SK-N-SH treated with all-trans-retinoic acid at 6 μM for 48 hours (cell line): ENCODE results near the gene XPO6.

Experiments
- ATAC-seq: fragments of 200-7000 bp; cut with Tn5 transposase; 3 replicates; pipeline ENCODE4 v1.9.1; 2020; ENCODE audit warnings: mild to moderate bottlenecking, moderate library complexity
- BACH2 ChIP-seq: fragments of 250-450 bp; sonication (Bioruptor Pico); IDR thresholded peaks from 2 replicates; pipeline ENCODE4 v1.9.0; 2021; ENCODE audit warnings: mild to moderate bottlenecking, borderline replicate concordance
- ESRRG ChIP-seq: fragments of 250-450 bp; sonication (Bioruptor Pico); IDR thresholded peaks from 2 replicates; pipeline ENCODE4 v1.6.1; 2021; ENCODE audit warnings: mild to moderate bottlenecking
- GLIS3 ChIP-seq: fragments of 250-450 bp; sonication (Bioruptor Pico); IDR thresholded peaks from 2 replicates; pipeline ENCODE4 v1.5.0; 2020; ENCODE audit warnings: mild to moderate bottlenecking, moderate library complexity
- ISL1 ChIP-seq: fragments of 250-450 bp; sonication (Bioruptor Pico); IDR thresholded peaks from 2 replicates; pipeline ENCODE4 v2.1.2; 2022; ENCODE audit warnings: mild to moderate bottlenecking, moderate library complexity
- OSR1 ChIP-seq: fragments of 250-450 bp; sonication (Bioruptor Pico); IDR thresholded peaks from 2 replicates; pipeline ENCODE4 v1.8.0; 2022; ENCODE audit warnings: moderate library complexity, mild to moderate bottlenecking, inconsistent platforms
- PPARA ChIP-seq: fragments of 250-450 bp; sonication (Bioruptor Pico); IDR thresholded peaks from 2 replicates; pipeline ENCODE4 v1.5.0; 2020; ENCODE audit warnings: mild to moderate bottlenecking, borderline replicate concordance
- SNAI2 ChIP-seq: fragments of 250-450 bp; sonication (Bioruptor Pico); IDR thresholded peaks from 2 replicates; pipeline ENCODE4 v1.5.0; 2020; ENCODE audit warnings: mild to moderate bottlenecking, moderate library complexity
- TCF4 ChIP-seq: fragments of 250-450 bp; sonication (Bioruptor Pico); IDR thresholded peaks from 2 replicates; pipeline ENCODE4 v1.8.0; 2021; ENCODE audit warnings: mild to moderate bottlenecking, moderate library complexity, borderline replicate concordance
- TOX ChIP-seq: fragments of 250-450 bp; sonication (Bioruptor Pico); IDR thresholded peaks from 2 replicates; pipeline ENCODE4 v1.8.0; 2021; ENCODE audit warnings: mild to moderate bottlenecking, moderate library complexity, borderline replicate concordance
- ZC3H10 ChIP-seq: fragments of 250-450 bp; sonication (Bioruptor Pico); IDR thresholded peaks from 2 replicates; pipeline ENCODE4 v1.5.1; 2021; ENCODE audit warnings: mild to moderate bottlenecking, moderate library complexity
- ZFP3 ChIP-seq: fragments of 250-450 bp; sonication (Bioruptor Pico); IDR thresholded peaks from 2 replicates; pipeline ENCODE4 v1.5.0; 2020; ENCODE audit warnings: mild to moderate bottlenecking, moderate library complexity
- ZFP30 ChIP-seq: fragments of 450-650 bp; formaldehyde crosslinking; IDR thresholded peaks from 2 replicates; pipeline ENCODE4 v1.5.0; 2022; ENCODE audit warnings: mild to moderate bottlenecking, moderate library complexity
- ZNF565 ChIP-seq: fragments of 450-650 bp; formaldehyde crosslinking; conservative IDR thresholded peaks from 2 replicates; pipeline ENCODE4 v1.5.0; 2020; ENCODE audit warnings: low read depth, mild to moderate bottlenecking, moderate library complexity
- ZNF70 ChIP-seq: fragments of 450-650 bp; formaldehyde crosslinking; IDR thresholded peaks from 2 replicates; pipeline ENCODE4 v1.5.0; 2020; ENCODE audit warnings: mild to moderate bottlenecking, moderate library complexity
- ZNF8 ChIP-seq: fragments of 450-650 bp; formaldehyde crosslinking; IDR thresholded peaks from 2 replicates; pipeline ENCODE4 v1.5.0; 2020; ENCODE audit warnings: mild to moderate bottlenecking, moderate library complexity
- TF ChIP-seq, protein P1 (sequence below): fragments of 250-450 bp; sonication (Bioruptor Pico); IDR thresholded peaks from 2 replicates; pipeline ENCODE4 v1.5.1; 2021; ENCODE audit warnings: mild to moderate bottlenecking, moderate library complexity
- TF ChIP-seq, protein P2 (sequence below): fragments of 250-450 bp; sonication (Bioruptor Pico); IDR thresholded peaks from 2 replicates; pipeline ENCODE4 v1.8.0; 2020; ENCODE audit warnings: mild to moderate bottlenecking, moderate library complexity, borderline replicate concordance
- TF ChIP-seq, protein P3 (sequence below): fragments of 250-450 bp; sonication (Bioruptor Pico); IDR thresholded peaks from 2 replicates; pipeline ENCODE4 v1.5.0; 2020; ENCODE audit warnings: mild to moderate bottlenecking, moderate library complexity
- TF ChIP-seq, protein P4 (sequence below): fragments of 250-450 bp; sonication (Bioruptor Pico); IDR thresholded peaks from 2 replicates; pipeline ENCODE4 v1.8.0; 2021; ENCODE audit warnings: low read depth, mild to moderate bottlenecking, moderate library complexity, borderline replicate concordance
- TF ChIP-seq, protein P5 (sequence below): fragments of 250-450 bp; sonication (Bioruptor Pico); IDR thresholded peaks from 2 replicates; pipeline ENCODE4 v1.5.1; 2020; ENCODE audit warnings: low read depth, mild to moderate bottlenecking, moderate library complexity

XPO6 gene

DNA sequence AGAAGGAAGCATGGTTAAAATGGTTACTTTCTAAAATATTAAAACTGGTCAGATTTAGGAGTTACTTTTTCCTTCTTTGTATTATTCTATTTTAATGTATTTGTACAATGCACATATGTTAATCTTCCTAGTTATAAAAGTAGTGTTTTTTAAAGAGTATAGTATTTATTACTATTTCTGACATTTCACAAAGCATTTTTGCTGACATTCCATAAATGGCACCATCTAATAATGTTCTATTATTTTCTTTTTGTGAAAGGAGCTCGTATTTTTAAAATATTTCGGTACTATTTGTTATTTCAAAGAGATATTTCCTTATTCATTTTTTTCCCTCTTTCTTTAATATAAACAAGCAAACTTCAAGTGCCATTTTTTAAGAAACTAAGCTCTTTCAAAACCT lies 100.8 kb downstream of the XPO6 start:
- TF ChIP-seq, protein P1, sequence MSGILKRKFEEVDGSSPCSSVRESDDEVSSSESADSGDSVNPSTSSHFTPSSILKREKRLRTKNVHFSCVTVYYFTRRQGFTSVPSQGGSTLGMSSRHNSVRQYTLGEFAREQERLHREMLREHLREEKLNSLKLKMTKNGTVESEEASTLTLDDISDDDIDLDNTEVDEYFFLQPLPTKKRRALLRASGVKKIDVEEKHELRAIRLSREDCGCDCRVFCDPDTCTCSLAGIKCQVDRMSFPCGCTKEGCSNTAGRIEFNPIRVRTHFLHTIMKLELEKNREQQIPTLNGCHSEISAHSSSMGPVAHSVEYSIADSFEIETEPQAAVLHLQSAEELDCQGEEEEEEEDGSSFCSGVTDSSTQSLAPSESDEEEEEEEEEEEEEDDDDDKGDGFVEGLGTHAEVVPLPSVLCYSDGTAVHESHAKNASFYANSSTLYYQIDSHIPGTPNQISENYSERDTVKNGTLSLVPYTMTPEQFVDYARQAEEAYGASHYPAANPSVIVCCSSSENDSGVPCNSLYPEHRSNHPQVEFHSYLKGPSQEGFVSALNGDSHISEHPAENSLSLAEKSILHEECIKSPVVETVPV (CRISPR knock-in tag), result no peak
- TF ChIP-seq BACH2 (no peak), ZC3H10 (no peak), ZFP3 (CRISPR knock-in tag) (no peak)
- ATAC-seq, result no peak

DNA sequence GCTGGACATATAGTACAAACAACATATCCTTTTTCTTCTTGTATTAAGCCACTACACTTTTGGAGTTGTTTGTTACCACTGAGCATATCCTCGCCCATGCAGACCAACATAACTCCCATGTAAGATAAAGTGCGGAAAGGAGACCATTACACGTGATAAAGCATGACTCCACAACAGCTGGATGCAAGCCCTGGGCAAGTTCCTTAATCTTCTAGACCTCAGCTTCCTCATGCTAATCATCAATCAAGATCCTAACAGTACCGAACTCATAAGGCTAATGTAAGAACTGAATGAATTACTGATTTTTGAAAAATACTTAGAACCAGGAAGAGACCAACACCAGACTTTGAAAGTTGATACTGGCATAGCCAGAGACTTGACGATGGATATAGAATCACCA lies 101.3 kb downstream of the XPO6 start:
- TF ChIP-seq, protein P2, sequence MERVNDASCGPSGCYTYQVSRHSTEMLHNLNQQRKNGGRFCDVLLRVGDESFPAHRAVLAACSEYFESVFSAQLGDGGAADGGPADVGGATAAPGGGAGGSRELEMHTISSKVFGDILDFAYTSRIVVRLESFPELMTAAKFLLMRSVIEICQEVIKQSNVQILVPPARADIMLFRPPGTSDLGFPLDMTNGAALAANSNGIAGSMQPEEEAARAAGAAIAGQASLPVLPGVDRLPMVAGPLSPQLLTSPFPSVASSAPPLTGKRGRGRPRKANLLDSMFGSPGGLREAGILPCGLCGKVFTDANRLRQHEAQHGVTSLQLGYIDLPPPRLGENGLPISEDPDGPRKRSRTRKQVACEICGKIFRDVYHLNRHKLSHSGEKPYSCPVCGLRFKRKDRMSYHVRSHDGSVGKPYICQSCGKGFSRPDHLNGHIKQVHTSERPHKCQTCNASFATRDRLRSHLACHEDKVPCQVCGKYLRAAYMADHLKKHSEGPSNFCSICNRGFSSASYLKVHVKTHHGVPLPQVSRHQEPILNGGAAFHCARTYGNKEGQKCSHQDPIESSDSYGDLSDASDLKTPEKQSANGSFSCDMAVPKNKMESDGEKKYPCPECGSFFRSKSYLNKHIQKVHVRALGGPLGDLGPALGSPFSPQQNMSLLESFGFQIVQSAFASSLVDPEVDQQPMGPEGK (CRISPR knock-in tag), result no peak
- TF ChIP-seq, protein P1 (CRISPR knock-in tag), result no peak
- TF ChIP-seq ISL1 (no peak), TOX (CRISPR knock-in tag) (no peak), ESRRG (CRISPR knock-in tag) (no peak), ZNF70 (CRISPR knock-in tag) (no peak), ZFP30 (CRISPR knock-in tag) (no peak), TCF4 (CRISPR knock-in tag) (no peak), ZC3H10 (no peak), GLIS3 (CRISPR knock-in tag) (no peak), BACH2 (no peak), ZFP3 (CRISPR knock-in tag) (no peak), OSR1 (CRISPR knock-in tag) (no peak), ZNF8 (no peak), ZNF565 (CRISPR knock-in tag) (no peak), PPARA (CRISPR knock-in tag) (no peak), SNAI2 (CRISPR knock-in tag) (no peak)
- TF ChIP-seq, protein P3, sequence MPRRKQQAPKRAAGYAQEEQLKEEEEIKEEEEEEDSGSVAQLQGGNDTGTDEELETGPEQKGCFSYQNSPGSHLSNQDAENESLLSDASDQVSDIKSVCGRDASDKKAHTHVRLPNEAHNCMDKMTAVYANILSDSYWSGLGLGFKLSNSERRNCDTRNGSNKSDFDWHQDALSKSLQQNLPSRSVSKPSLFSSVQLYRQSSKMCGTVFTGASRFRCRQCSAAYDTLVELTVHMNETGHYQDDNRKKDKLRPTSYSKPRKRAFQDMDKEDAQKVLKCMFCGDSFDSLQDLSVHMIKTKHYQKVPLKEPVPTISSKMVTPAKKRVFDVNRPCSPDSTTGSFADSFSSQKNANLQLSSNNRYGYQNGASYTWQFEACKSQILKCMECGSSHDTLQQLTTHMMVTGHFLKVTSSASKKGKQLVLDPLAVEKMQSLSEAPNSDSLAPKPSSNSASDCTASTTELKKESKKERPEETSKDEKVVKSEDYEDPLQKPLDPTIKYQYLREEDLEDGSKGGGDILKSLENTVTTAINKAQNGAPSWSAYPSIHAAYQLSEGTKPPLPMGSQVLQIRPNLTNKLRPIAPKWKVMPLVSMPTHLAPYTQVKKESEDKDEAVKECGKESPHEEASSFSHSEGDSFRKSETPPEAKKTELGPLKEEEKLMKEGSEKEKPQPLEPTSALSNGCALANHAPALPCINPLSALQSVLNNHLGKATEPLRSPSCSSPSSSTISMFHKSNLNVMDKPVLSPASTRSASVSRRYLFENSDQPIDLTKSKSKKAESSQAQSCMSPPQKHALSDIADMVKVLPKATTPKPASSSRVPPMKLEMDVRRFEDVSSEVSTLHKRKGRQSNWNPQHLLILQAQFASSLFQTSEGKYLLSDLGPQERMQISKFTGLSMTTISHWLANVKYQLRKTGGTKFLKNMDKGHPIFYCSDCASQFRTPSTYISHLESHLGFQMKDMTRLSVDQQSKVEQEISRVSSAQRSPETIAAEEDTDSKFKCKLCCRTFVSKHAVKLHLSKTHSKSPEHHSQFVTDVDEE (CRISPR knock-in tag), result no peak
- TF ChIP-seq, protein P4, sequence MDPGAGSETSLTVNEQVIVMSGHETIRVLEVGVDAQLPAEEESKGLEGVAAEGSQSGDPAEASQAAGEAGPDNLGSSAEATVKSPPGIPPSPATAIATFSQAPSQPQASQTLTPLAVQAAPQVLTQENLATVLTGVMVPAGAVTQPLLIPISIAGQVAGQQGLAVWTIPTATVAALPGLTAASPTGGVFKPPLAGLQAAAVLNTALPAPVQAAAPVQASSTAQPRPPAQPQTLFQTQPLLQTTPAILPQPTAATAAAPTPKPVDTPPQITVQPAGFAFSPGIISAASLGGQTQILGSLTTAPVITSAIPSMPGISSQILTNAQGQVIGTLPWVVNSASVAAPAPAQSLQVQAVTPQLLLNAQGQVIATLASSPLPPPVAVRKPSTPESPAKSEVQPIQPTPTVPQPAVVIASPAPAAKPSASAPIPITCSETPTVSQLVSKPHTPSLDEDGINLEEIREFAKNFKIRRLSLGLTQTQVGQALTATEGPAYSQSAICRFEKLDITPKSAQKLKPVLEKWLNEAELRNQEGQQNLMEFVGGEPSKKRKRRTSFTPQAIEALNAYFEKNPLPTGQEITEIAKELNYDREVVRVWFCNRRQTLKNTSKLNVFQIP (CRISPR knock-in tag), result no peak
- TF ChIP-seq, protein P5, sequence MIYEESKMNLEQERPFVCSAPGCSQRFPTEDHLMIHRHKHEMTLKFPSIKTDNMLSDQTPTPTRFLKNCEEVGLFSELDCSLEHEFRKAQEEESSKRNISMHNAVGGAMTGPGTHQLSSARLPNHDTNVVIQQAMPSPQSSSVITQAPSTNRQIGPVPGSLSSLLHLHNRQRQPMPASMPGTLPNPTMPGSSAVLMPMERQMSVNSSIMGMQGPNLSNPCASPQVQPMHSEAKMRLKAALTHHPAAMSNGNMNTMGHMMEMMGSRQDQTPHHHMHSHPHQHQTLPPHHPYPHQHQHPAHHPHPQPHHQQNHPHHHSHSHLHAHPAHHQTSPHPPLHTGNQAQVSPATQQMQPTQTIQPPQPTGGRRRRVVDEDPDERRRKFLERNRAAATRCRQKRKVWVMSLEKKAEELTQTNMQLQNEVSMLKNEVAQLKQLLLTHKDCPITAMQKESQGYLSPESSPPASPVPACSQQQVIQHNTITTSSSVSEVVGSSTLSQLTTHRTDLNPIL (CRISPR knock-in tag), result no peak
- ATAC-seq, result no peak

DNA sequence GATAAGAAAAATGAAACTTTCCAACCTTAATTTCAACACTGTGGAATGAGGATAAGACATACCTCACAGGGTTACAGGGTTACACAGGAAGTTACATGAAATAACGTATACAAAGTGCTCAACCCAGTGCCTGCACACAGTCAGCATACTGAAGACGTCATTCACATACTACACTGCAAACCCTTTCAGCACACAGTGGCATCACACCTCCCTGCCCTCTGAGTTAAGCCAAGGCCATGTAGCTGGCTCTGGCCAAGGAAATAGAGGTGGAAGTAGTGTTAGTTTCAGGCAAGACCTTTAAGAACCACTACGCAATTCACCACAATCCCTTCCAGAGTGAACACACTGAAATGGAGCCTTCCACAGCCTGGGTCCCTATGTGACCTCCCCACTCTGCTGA lies 101.7 kb downstream of the XPO6 start:
- no peak for ATAC-seq
- TF ChIP-seq, protein P1 (CRISPR knock-in tag), result no peak
- no peak for TF ChIP-seq ZFP30 (CRISPR knock-in tag)
- TF ChIP-seq, protein P4 (CRISPR knock-in tag), result no peak
- TF ChIP-seq ISL1, result no peak
- no peak for TF ChIP-seq ZNF70 (CRISPR knock-in tag)
- TF ChIP-seq TCF4 (CRISPR knock-in tag), result no peak
- no peak for TF ChIP-seq ZFP3 (CRISPR knock-in tag)
- no peak for TF ChIP-seq BACH2
- no peak for TF ChIP-seq ESRRG (CRISPR knock-in tag)
- TF ChIP-seq OSR1 (CRISPR knock-in tag), result no peak
- TF ChIP-seq, protein P5 (CRISPR knock-in tag), result no peak
- no peak for TF ChIP-seq PPARA (CRISPR knock-in tag)
